Endothelial cell of umbilical vein (primary cell): ENCODE data around the gene SLC9A9. TPM values are rescaled to one million over a fixed set of nuclear protein-coding genes. Genes with fewer than 3 reads are reported as not detected.

ENCODE experiments used
- BruUV-seq: library from RNA; stranded (reverse); fragments of 400-500 nt; replicated peaks from 2 replicates; lab custom pipeline; 2021; lab: Mats Ljungman, UMichigan
- CTCF ChIA-PET: fragments of 300-600, 350-600 bp; sonication (Branson Sonifier 250); formaldehyde crosslinking; loops from one replicate; lab custom pipeline; 2021; ENCODE audit warnings: antibody characterized with exemption, inconsistent platforms; lab: Charles Lee
- POLR2A ChIA-PET: fragments of 300-600, 350-600 bp; sonication (Branson Sonifier 250); formaldehyde crosslinking; loops from one replicate; lab custom pipeline; 2021; ENCODE audit warnings: antibody characterized with exemption, inconsistent platforms; lab: Charles Lee
- DNase-seq: peaks from one replicate; pipeline ENCODE4 v3.0.0-alpha.2; 2011; ENCODE audit warnings: low read depth, low spot score
- FAIRE-seq: peaks from 2 replicates; lab custom pipeline; 2011; peaks lifted over from hg19 to GRCh38; lab: Jason Lieb, UNC
- H2AFZ ChIP-seq: 2 replicates; pipeline ENCODE4 v1.6.0; 2012; ENCODE audit warnings: low read depth, low read length, control low read depth, inconsistent platforms
- H3K27ac ChIP-seq: 2 replicates; pipeline ENCODE4 v1.5.1; 2011; ENCODE audit warnings: low read depth, mild to moderate bottlenecking, control low read depth, low read length, moderate library complexity; ENCODE audit not compliant: insufficient read depth
- H3K27me3 ChIP-seq, 2 experiments: 2 replicates each; pipeline versions ENCODE4 v1.6.0 to v1.6.1; 2011; ENCODE audit warnings: low read length in 2 of 2, mixed read lengths in 1 of 2; ENCODE audit not compliant: control insufficient read depth in 2 of 2, insufficient read depth in 2 of 2
- H3K36me3 ChIP-seq, 2 experiments: 2 replicates in 1 of 2; 3 replicates in 1 of 2; pipeline ENCODE4 v1.5.1; 2011; ENCODE audit warnings: low read length in 2 of 2, mild to moderate bottlenecking in 1 of 2, moderate library complexity in 1 of 2; ENCODE audit not compliant: control insufficient read depth in 2 of 2, insufficient read depth in 2 of 2; ENCODE audit errors: extremely low read depth in 1 of 2
- H3K4me1 ChIP-seq: 3 replicates; pipeline ENCODE4 v1.5.1; 2011; ENCODE audit warnings: mild to moderate bottlenecking, low read length; ENCODE audit not compliant: control insufficient read depth, insufficient read depth; ENCODE audit errors: extremely low read depth
- H3K4me2 ChIP-seq: 2 replicates; pipeline ENCODE4 v1.6.1; 2011; ENCODE audit warnings: low read length, control low read depth, mixed read lengths; ENCODE audit not compliant: insufficient read depth
- H3K4me3 ChIP-seq, 3 experiments: fragments of 200-600 bp in 1 of 3; sonication (generic), shearing (Covaris generic) in 1 of 3; replicated peaks in 1 of 3; 2 replicates each; pipeline ENCODE4 v1.5.1; 2011 to 2016; ENCODE audit warnings: control low read depth in 3 of 3, low read length in 3 of 3, mild to moderate bottlenecking in 2 of 3, inconsistent platforms in 1 of 3, low read depth in 1 of 3, moderate library complexity in 1 of 3; ENCODE audit not compliant: insufficient read depth in 1 of 3
- H3K79me2 ChIP-seq: 2 replicates; pipeline ENCODE4 v1.6.0; 2012; ENCODE audit warnings: low read length, inconsistent platforms; ENCODE audit not compliant: control insufficient read depth, insufficient read depth
- H3K9ac ChIP-seq: replicated peaks from 2 replicates; pipeline ENCODE3; 2011; ENCODE audit warnings: low read length, control low read depth; ENCODE audit not compliant: insufficient read depth; ENCODE audit errors: extremely low read depth
- H3K9me1 ChIP-seq: replicated peaks from 3 replicates; pipeline ENCODE4 v1.6.0; 2011; ENCODE audit warnings: mild to moderate bottlenecking, low read length; ENCODE audit not compliant: control insufficient read depth, insufficient read depth; ENCODE audit errors: extremely low read depth
- H3K9me3 ChIP-seq: replicated peaks from 2 replicates; pipeline ENCODE4 v1.5.1; 2012; ENCODE audit warnings: low read length, inconsistent platforms; ENCODE audit not compliant: control insufficient read depth, insufficient read depth
- H4K20me1 ChIP-seq: replicated peaks from 2 replicates; pipeline ENCODE3; 2011; ENCODE audit warnings: mild to moderate bottlenecking, low read length; ENCODE audit not compliant: control insufficient read depth, insufficient read depth; ENCODE audit errors: extremely low read depth
- CTCF ChIP-seq, 2 donors: IDR thresholded peaks; 1 replicate in 1 of 2; 2 replicates in 1 of 2; pipeline ENCODE4 v1.5.1; 2011; ENCODE audit warnings: low read length in 2 of 2, mild to moderate bottlenecking in 2 of 2, moderate library complexity in 2 of 2, control low read depth in 1 of 2, inconsistent platforms in 1 of 2, low read depth in 1 of 2; ENCODE audit not compliant: insufficient read depth in 1 of 2; ENCODE audit errors: extremely low read depth in 1 of 2
- EZH2 ChIP-seq: IDR thresholded peaks from 2 replicates; pipeline ENCODE4 v1.6.1; 2012; ENCODE audit warnings: borderline replicate concordance, low read depth, mild to moderate bottlenecking, moderate library complexity, low read length, inconsistent platforms; ENCODE audit not compliant: severe bottlenecking
- FOS ChIP-seq: IDR thresholded peaks from 2 replicates; pipeline ENCODE4 v1.6.1; 2011; ENCODE audit warnings: mild to moderate bottlenecking, low read length, moderate library complexity, borderline replicate concordance; ENCODE audit not compliant: insufficient read depth
- GATA2 ChIP-seq: IDR thresholded peaks from 2 replicates; pipeline ENCODE4 v1.7.0; 2011; ENCODE audit warnings: low read depth, mild to moderate bottlenecking, moderate library complexity, mixed read lengths, low read length; ENCODE audit not compliant: insufficient read length, insufficient read depth
- JUN ChIP-seq: IDR thresholded peaks from 2 replicates; pipeline ENCODE4 v1.6.1; 2011; ENCODE audit warnings: borderline replicate concordance, low read depth; ENCODE audit not compliant: insufficient read length, insufficient read depth
- MAX ChIP-seq: IDR thresholded peaks from 2 replicates; pipeline ENCODE4 v1.6.1; 2011; ENCODE audit not compliant: insufficient read depth, insufficient read length
- MYC ChIP-seq: IDR thresholded peaks from one replicate; pipeline ENCODE4 v1.6.1; 2011; ENCODE audit warnings: mild to moderate bottlenecking, low read depth, low read length
- POLR2A ChIP-seq: IDR thresholded peaks from 2 replicates; pipeline ENCODE4 v1.6.1; 2012; ENCODE audit warnings: low read depth, mild to moderate bottlenecking, control low read depth, low read length
- POLR2AphosphoS5 ChIP-seq: IDR thresholded peaks from 2 replicates; pipeline ENCODE4 v1.6.1; 2012; ENCODE audit warnings: low read depth, mild to moderate bottlenecking, control low read depth, low read length, moderate library complexity; ENCODE audit not compliant: insufficient read depth
- dilution Hi-C: fragments of 300-500 bp; cut with MboI; formaldehyde crosslinking; loops from one replicate; pipeline ENCODE4 v1.15.0; 2019; ENCODE audit warnings: low sequenced_read_pairs; ENCODE audit not compliant: extremely low pct_ligation_motif_present
- intact Hi-C: fragments of 100-400 bp; cut with micrococcal nuclease; formaldehyde crosslinking; loops from one replicate; pipeline ENCODE4 v1.10.0; 2022
- polyA plus RNA-seq, 4 experiments: library from polyadenylated mRNA; depleted of rRNA in 3 of 4; stranded (reverse) in 3 of 4; unstranded in 1 of 4; fragments of >200 nt; gene quantifications; 2 replicates each; pipeline versions ENCODE4 v1.2.1 to v1.2.3, GENCODE V29; 2011 to 2012; ENCODE audit warnings: missing spikeins in 1 of 4
- total RNA-seq: library from RNA; stranded (reverse); gene quantifications from 2 replicates; pipeline ENCODE4 v1.2.3, GENCODE V29; 2021

SLC9A9 gene
- total and polyA plus RNA-seq, 2 donors (not counting 3 experiments of a cell fraction or from before 2014, with no cell fraction given) = 1.5 to 1.8 TPM

GRCh38 chr3:143267989-143268388 lies 580.3 kb downstream of the SLC9A9 start:
- Histone ChIP-seq H3K27me3 (no peaks in the 10 kb centered on the region), H3K9me3 (no peaks in the 10 kb centered on the region), H2AFZ (no peak overlapping the region), H3K9ac (no peak overlapping the region), H3K36me3 (no peaks in the 10 kb centered on the region), H3K4me3 (no peak overlapping the region), H3K27ac (no peak overlapping the region), H3K4me1 (no peaks in the 10 kb centered on the region), H3K9me1 (no peaks in the 10 kb centered on the region), H4K20me1 (no peaks in the 10 kb centered on the region), H3K4me2 (no peak overlapping the region), H3K79me2 (no peaks in the 10 kb centered on the region)
- TF ChIP-seq CTCF (IDR thresholded peaks at IDR 0.05; ENCODE audit: extremely low read depth in 1 of 2, insufficient read depth in 1 of 2, low read depth in 1 of 2, low read length in 2 of 2) (no peak), JUN (no peak), EZH2 (no peak), GATA2 (no peak), MYC (no peak), MAX (no peak), POLR2AphosphoS5 (no peak), POLR2A (no peak), FOS (no peak)
- CTCF ChIA-PET = no interaction called here
- dilution Hi-C loops = no loop called here
- POLR2A ChIA-PET = no interaction called here
- BruUV-seq = no TSS peak
- intact Hi-C loops = no loop called here
- DNase-seq (no peak), FAIRE-seq (no peak)
